D721Med (cell line): ENCODE results near the gene RASAL1.
A peak's percentile ranks its signal among the peaks of the same experiment; 100 is the strongest.

Experiments
- DNase-seq: peaks from one replicate; pipeline ENCODE4 v3.0.0; 2011; ENCODE audit warnings: low spot score; ENCODE audit not compliant: insufficient read length
- FAIRE-seq: peaks from 2 replicates; lab custom pipeline; 2011; peaks lifted over from hg19 to GRCh38; lab: Jason Lieb, UNC
- TF ChIP-seq, protein P1 (sequence below): IDR thresholded peaks from 2 replicates; pipeline ENCODE4 v1.5.1; 2012; ENCODE audit warnings: mild to moderate bottlenecking, control low read depth; ENCODE audit not compliant: insufficient read depth; ENCODE audit errors: missing control alignments

Gene RASAL1

DNA sequence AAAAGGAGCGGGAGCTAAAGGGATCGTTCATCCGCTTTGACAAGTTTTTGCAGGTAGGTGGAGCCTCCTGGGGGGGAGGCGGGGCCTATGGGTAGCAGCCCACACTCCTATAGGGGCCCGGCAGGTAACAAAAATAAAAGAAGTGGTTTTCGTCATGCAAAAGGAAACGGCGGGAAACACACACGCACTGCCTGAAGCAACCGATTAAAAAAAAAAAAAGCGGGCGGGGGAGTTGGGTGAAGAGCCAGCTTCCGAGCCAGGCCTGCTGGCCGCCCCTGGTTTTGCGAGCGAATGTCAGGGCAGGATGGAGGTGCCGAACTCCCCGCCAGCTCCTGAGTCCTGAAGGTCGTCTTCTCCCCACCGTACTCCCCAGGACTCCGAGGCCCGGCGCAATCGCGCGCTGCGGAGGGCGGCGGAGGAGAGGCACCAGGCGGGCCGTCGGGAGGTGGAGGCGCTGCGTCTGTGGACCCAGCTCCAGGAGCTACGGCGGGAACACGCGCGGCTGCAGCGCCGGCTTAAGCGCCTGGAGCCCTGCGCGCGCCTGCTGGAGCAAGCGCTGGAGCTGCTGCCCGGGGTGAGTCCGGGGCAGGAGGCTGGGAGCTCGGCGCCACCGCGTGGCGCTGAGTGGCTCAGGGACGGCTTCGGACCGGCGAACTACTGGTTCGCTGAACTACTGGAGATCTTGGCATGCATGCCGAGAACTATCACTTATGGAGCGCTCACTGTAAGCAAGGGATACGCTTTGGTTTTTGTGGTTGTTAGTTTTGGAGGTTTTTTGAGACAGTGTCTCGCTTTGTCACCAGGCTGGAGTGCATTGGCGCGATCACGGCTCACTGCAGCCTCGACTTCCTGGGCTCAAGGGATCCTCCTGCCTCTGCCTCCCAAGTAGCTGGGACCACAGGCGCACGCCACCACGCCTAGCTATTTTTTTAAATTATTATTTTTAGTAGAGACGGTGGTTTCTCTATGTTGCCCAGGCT is 17.6 kb upstream of the RASAL1 start:
- TF ChIP-seq, protein P1, sequence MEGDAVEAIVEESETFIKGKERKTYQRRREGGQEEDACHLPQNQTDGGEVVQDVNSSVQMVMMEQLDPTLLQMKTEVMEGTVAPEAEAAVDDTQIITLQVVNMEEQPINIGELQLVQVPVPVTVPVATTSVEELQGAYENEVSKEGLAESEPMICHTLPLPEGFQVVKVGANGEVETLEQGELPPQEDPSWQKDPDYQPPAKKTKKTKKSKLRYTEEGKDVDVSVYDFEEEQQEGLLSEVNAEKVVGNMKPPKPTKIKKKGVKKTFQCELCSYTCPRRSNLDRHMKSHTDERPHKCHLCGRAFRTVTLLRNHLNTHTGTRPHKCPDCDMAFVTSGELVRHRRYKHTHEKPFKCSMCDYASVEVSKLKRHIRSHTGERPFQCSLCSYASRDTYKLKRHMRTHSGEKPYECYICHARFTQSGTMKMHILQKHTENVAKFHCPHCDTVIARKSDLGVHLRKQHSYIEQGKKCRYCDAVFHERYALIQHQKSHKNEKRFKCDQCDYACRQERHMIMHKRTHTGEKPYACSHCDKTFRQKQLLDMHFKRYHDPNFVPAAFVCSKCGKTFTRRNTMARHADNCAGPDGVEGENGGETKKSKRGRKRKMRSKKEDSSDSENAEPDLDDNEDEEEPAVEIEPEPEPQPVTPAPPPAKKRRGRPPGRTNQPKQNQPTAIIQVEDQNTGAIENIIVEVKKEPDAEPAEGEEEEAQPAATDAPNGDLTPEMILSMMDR = peak; percentile 32
- FAIRE-seq (no peak), DNase-seq (peak; percentile 79)

GRCh38 chr12:113152196-113152834 is 16.8 kb upstream of the RASAL1 start:
- DNase-seq (no peak), FAIRE-seq (no peak)
- TF ChIP-seq, protein P1 = no peak

DNA sequence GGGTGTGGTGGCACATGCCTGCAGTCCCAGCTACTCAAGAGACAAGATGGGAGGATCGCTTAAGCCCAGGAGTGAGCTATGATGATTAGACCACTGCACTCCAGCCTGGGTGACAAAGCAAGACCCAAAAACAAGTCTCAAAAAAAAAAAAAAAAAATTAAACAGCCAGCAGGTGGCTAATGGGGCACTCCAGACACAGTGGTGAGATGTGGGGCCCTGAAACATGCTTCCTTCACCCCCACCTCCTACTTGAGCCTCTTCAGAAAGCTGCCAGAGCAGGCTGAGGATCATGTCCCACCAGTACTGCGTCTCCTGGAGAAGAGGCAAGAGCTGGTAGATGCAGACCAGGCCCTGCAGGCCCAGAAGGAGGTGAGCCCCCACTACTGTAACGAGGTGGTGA is 16.1 kb upstream of the RASAL1 start:
- DNase-seq = no peak
- FAIRE-seq = no peak
- TF ChIP-seq, protein P1 = no peak

GRCh38 chr12:113149361-113150150 is 14.0 kb upstream of the RASAL1 start, which contains the start of gene CFAP73:
Gene CFAP73 (plus strand): TSS chr12:113149724. CDS start chr12:113149858, 134 bp downstream.
- DNase-seq = peak; percentile 57
- FAIRE-seq = no peak
- TF ChIP-seq, protein P1 = no peak

- FAIRE-seq (no peak), DNase-seq (no peak)
- TF ChIP-seq, protein P1 = no peak
These were observed 11.4 kb upstream of the RASAL1 start for GRCh38 chr12:113146999-113147398.

GRCh38 chr12:113145720-113146551 is 10.4 kb upstream of the RASAL1 start:
- TF ChIP-seq, protein P1 = no peak
- FAIRE-seq (no peak), DNase-seq (no peak)
